HEK293 (cell line): Measurements from ENCODE around the gene ANKRD28.

Source experiments
- CTCF ChIA-PET: fragments of 350-600 bp; formaldehyde crosslinking; extraction: SDS; loops from one replicate; lab custom pipeline; 2021; ENCODE audit warnings: antibody characterized with exemption; lab: Yijun Ruan, JAX
- POLR2A ChIA-PET: fragments of 300-600 bp; formaldehyde crosslinking; extraction: SDS; loops from one replicate; lab custom pipeline; 2020; ENCODE audit warnings: antibody characterized with exemption, inconsistent platforms; lab: Yijun Ruan, JAX
- H3K27ac ChIP-seq: fragments of 200-500 bp; sonication (Bioruptor generic); 2 replicates; pipeline ENCODE4 v1.5.1; 2014; ENCODE audit warnings: low read depth, low read length, control low read depth, inconsistent platforms; ENCODE audit errors: extremely low read depth
- H3K36me3 ChIP-seq, 2 experiments: fragments of 200-500 bp in 1 of 2; sonication (Bioruptor generic) in 1 of 2; 1 replicate in 1 of 2; 2 replicates in 1 of 2; pipeline ENCODE4 v1.5.1; 2014 to 2017; ENCODE audit warnings: inconsistent platforms in 2 of 2, low read length in 2 of 2; ENCODE audit not compliant: control insufficient read depth in 2 of 2, insufficient read depth in 1 of 2
- H3K4me1 ChIP-seq: fragments of 200-500 bp; sonication (Bioruptor generic); 2 replicates; pipeline ENCODE4 v1.5.1; 2014; ENCODE audit warnings: mild to moderate bottlenecking, low read length, inconsistent platforms; ENCODE audit not compliant: control insufficient read depth, insufficient read depth
- H3K4me3 ChIP-seq: 2 replicates; pipeline ENCODE4 v1.5.1; 2011; ENCODE audit warnings: low read depth, mild to moderate bottlenecking, control low read depth, low read length, moderate library complexity
- H3K9me3 ChIP-seq: fragments of 200-500 bp; sonication (Bioruptor generic); 2 replicates; pipeline ENCODE4 v1.5.1; 2014; ENCODE audit warnings: low read depth, low read length, inconsistent platforms; ENCODE audit not compliant: control insufficient read depth, insufficient read depth
- KLF7 ChIP-seq: fragments of 450-650 bp; formaldehyde crosslinking; IDR thresholded peaks from 2 replicates; pipeline ENCODE4 v1.5.1; 2016; ENCODE audit warnings: missing biosample characterization, missing genetic modification characterization, borderline replicate concordance
- OSR2 ChIP-seq: fragments of 450-650 bp; formaldehyde crosslinking; IDR thresholded peaks from 2 replicates; pipeline ENCODE4 v1.5.1; 2016; ENCODE audit warnings: missing biosample characterization, missing genetic modification characterization
- PATZ1 ChIP-seq: fragments of 450-650 bp; formaldehyde crosslinking; IDR thresholded peaks from 2 replicates; pipeline ENCODE4 v1.5.1; 2016; ENCODE audit warnings: missing biosample characterization, missing genetic modification characterization
- TCF7L2 ChIP-seq: IDR thresholded peaks from 2 replicates; pipeline ENCODE4 v1.6.1; 2011; ENCODE audit warnings: low read depth, mild to moderate bottlenecking, inconsistent platforms, low read length, moderate library complexity, borderline replicate concordance
- ZFP69B ChIP-seq: fragments of 450-650 bp; formaldehyde crosslinking; IDR thresholded peaks from 2 replicates; pipeline ENCODE4 v1.5.1; 2016; ENCODE audit warnings: missing biosample characterization, missing genetic modification characterization
- ZNF112 ChIP-seq: fragments of 450-650 bp; formaldehyde crosslinking; IDR thresholded peaks from 2 replicates; pipeline ENCODE4 v1.5.0; 2017; ENCODE audit warnings: missing biosample characterization, missing genetic modification characterization
- ZNF138 ChIP-seq: fragments of 450-650 bp; formaldehyde crosslinking; IDR thresholded peaks from 2 replicates; pipeline ENCODE4 v1.5.1; 2016; ENCODE audit warnings: missing biosample characterization, missing genetic modification characterization, borderline replicate concordance
- ZNF146 ChIP-seq: fragments of 450-650 bp; formaldehyde crosslinking; IDR thresholded peaks from 2 replicates; pipeline ENCODE4 v1.5.1; 2016; ENCODE audit warnings: missing biosample characterization, missing genetic modification characterization
- ZNF16 ChIP-seq: fragments of 450-650 bp; formaldehyde crosslinking; IDR thresholded peaks from 2 replicates; pipeline ENCODE4 v1.5.1; 2016; ENCODE audit warnings: low read depth, missing biosample characterization, missing genetic modification characterization
- ZNF48 ChIP-seq: fragments of 450-650 bp; formaldehyde crosslinking; IDR thresholded peaks from 2 replicates; pipeline ENCODE4 v1.5.1; 2016; ENCODE audit warnings: missing biosample characterization, missing genetic modification characterization
- ZNF513 ChIP-seq: fragments of 450-650 bp; IDR thresholded peaks from 2 replicates; pipeline ENCODE4 v1.5.1; 2018; ENCODE audit warnings: missing biosample characterization, missing genetic modification characterization
- ZNF561 ChIP-seq: fragments of 450-650 bp; IDR thresholded peaks from 2 replicates; pipeline ENCODE4 v1.5.1; 2018; ENCODE audit warnings: missing biosample characterization, missing genetic modification characterization, borderline replicate concordance
- ZNF658 ChIP-seq: fragments of 450-650 bp; formaldehyde crosslinking; IDR thresholded peaks from 2 replicates; pipeline ENCODE4; 2016; ENCODE audit warnings: missing biosample characterization, missing genetic modification characterization
- ZNF664 ChIP-seq: fragments of 450-650 bp; formaldehyde crosslinking; IDR thresholded peaks from 2 replicates; pipeline ENCODE4 v1.5.1; 2016; ENCODE audit warnings: missing biosample characterization, missing genetic modification characterization
- ZNF791 ChIP-seq: fragments of 450-650 bp; formaldehyde crosslinking; IDR thresholded peaks from 2 replicates; pipeline ENCODE4 v1.5.1; 2016; ENCODE audit warnings: missing biosample characterization, missing genetic modification characterization
- ZSCAN16 ChIP-seq: fragments of 450-650 bp; formaldehyde crosslinking; IDR thresholded peaks from 2 replicates; pipeline ENCODE4 v1.5.1; 2016; ENCODE audit warnings: missing biosample characterization, missing genetic modification characterization
- TF ChIP-seq, protein P1 (sequence below): fragments of 450-650 bp; formaldehyde crosslinking; IDR thresholded peaks from 2 replicates; pipeline ENCODE4 v1.5.1; 2016; ENCODE audit warnings: missing biosample characterization, missing genetic modification characterization, low read depth
- TF ChIP-seq, protein P2 (sequence below): fragments of 450-650 bp; formaldehyde crosslinking; IDR thresholded peaks from 2 replicates; pipeline ENCODE4 v1.5.1; 2016; ENCODE audit warnings: missing biosample characterization, missing genetic modification characterization

Gene ANKRD28

GRCh38 chr3:15629860-15630597, 167.8 kb downstream of the ANKRD28 start (continued):
- no peak for TF ChIP-seq ZSCAN16 (tag by site-specific recombination)
- 0 out of 2 replicates have a peak, but pooled peaks have one; percentile 24 for TF ChIP-seq OSR2 (tag by site-specific recombination)
- TF ChIP-seq ZNF561 (tag by site-specific recombination) = peak; percentile 65; the same call in 1 of the 2 replicates
- no peak for TF ChIP-seq KLF7
- TF ChIP-seq, all 188 proteins: peak for 10

DNA sequence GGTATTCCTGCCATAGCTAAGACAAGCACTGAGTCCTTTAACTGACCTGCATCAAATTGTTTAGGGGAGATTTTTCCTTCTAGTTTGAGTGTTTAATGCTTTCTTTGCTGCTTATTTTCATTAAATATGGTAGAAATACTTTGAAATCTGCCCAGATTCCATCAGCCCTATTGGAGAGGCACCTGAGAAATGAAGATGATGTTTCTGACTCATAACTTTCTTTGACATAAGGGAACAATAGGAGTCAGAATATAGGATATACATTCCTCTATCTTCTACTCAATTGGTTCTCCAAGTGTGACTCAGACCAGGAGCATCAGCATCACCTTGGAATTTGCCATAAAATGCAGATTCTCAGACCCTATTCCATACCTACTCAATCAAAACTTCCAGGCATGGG, 168.8 kb downstream of the ANKRD28 start:
- POLR2A ChIA-PET = no interaction called here
- H3K9me3 ChIP-seq = no peaks in the 10 kb centered on the region
- TF ChIP-seq ZNF791 (tag by site-specific recombination) (no peak), PATZ1 (tag by site-specific recombination) (no peak), ZNF16 (tag by site-specific recombination) (no peak), ZNF138 (no peak), TCF7L2 (no peak), ZNF112 (tag by site-specific recombination) (no peak)
- TF ChIP-seq, protein P1, sequence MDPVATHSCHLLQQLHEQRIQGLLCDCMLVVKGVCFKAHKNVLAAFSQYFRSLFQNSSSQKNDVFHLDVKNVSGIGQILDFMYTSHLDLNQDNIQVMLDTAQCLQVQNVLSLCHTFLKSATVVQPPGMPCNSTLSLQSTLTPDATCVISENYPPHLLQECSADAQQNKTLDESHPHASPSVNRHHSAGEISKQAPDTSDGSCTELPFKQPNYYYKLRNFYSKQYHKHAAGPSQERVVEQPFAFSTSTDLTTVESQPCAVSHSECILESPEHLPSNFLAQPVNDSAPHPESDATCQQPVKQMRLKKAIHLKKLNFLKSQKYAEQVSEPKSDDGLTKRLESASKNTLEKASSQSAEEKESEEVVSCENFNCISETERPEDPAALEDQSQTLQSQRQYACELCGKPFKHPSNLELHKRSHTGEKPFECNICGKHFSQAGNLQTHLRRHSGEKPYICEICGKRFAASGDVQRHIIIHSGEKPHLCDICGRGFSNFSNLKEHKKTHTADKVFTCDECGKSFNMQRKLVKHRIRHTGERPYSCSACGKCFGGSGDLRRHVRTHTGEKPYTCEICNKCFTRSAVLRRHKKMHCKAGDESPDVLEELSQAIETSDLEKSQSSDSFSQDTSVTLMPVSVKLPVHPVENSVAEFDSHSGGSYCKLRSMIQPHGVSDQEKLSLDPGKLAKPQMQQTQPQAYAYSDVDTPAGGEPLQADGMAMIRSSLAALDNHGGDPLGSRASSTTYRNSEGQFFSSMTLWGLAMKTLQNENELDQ (tag by site-specific recombination) = no peak
- TF ChIP-seq, all 188 proteins: peak for 0
- CTCF ChIA-PET = interaction anchor here (2.8 to 3.1 kb wide), 2 partner anchors 173 to 183 kb away, joined by 16 to 22 read pairs; no protein-coding TSS in a partner anchor
- Histone ChIP-seq H3K4me3 (no peak overlapping the region), H3K27ac (no peak overlapping the region), H3K4me1 (peaks cover 29% of the 10 kb centered on the region), H3K36me3 (no peaks in the 10 kb centered on the region)

DNA sequence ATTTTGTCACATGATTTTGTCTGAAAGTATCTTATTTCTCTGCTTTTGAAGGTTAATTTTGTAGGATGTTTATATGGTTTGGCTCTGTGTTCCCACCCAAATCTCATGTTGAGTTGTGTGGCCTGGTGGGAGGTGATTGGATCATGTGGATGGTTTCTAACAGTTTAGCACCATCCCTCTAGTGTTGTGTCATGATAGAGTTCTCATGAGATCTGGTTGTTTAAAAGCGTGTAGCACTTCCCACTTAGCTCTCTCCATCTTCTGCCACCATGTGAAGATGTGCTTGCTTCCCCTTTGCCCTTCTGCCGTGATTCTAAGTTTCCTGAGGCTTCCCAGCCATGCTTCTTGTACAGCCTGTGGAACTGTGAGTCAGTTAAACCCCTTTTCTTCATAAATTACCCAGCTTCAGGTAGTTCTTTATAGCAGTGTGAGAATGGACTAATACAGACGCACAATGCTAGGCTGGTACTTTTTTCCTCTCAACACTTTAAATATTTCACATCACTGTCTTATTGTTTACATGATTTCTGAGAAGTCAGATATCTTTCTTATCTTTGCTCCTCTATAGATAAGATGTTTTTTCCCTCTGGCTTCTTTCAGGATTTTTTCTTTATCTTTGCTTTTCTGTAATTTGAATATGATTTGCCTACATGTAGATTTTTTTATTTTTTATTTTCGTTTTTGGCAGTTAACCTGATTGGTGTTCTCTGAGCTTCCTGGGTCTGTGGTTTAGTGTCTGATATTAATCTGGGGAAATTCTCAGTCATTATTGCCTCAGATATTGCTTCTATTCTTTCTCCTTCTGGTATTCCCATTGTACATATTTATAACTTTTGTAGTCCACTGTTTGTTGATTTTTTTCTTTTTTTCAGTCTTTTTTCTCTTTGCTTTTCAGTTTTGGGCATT, 174.0 kb downstream of the ANKRD28 start:
- no peak overlapping the region for H3K4me3 ChIP-seq
- H3K4me1 ChIP-seq = no peaks in the 10 kb centered on the region
- H3K27ac ChIP-seq = no peak overlapping the region
- POLR2A ChIA-PET = no interaction called here
- TF ChIP-seq ZFP69B (tag by site-specific recombination) (no peak), ZNF658 (tag by site-specific recombination) (no peak), ZNF48 (tag by site-specific recombination) (no peak), ZNF513 (tag by site-specific recombination) (no peak), ZNF664 (no peak), ZNF146 (tag by site-specific recombination) (no peak)
- TF ChIP-seq, protein P2, sequence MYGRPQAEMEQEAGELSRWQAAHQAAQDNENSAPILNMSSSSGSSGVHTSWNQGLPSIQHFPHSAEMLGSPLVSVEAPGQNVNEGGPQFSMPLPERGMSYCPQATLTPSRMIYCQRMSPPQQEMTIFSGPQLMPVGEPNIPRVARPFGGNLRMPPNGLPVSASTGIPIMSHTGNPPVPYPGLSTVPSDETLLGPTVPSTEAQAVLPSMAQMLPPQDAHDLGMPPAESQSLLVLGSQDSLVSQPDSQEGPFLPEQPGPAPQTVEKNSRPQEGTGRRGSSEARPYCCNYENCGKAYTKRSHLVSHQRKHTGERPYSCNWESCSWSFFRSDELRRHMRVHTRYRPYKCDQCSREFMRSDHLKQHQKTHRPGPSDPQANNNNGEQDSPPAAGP (tag by site-specific recombination) = no peak
- H3K36me3 ChIP-seq = no peaks in the 10 kb centered on the region
- H3K9me3 ChIP-seq = no peaks in the 10 kb centered on the region
- CTCF ChIA-PET = interaction anchor here (0.7 kb wide), 5 partner anchors 25 to 363 kb away, joined by 3 to 4 read pairs (median 3); no protein-coding TSS in a partner anchor
